LNCAP (cell line): ENCODE results near the gene LACTB.

Source experiments
- TF ChIP-seq, protein P1 (sequence below): fragments of 450-650 bp; IDR thresholded peaks from 2 replicates; pipeline ENCODE4 v1.5.1; 2017; ENCODE audit warnings: mild to moderate bottlenecking

Gene LACTB

DNA sequence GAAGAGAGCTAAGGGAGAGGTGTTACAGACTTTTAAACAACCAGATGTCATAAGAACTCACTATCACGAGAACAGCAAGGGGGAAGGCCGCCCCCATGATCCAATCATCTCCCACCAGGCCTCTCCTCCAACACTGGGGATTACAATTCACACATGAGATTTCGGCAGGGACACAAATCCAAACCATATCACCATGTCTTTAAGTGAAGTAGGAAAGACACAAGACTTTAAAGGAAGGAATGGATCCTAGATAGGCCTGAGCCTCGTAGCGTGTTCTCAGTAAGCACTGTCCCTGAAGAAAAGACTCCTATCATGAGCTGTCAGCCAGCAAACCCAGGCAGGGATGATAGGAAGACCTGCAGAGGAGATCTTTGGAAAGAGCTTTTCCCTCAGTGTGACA is 50.7 kb downstream of the LACTB start:
- TF ChIP-seq, protein P1, sequence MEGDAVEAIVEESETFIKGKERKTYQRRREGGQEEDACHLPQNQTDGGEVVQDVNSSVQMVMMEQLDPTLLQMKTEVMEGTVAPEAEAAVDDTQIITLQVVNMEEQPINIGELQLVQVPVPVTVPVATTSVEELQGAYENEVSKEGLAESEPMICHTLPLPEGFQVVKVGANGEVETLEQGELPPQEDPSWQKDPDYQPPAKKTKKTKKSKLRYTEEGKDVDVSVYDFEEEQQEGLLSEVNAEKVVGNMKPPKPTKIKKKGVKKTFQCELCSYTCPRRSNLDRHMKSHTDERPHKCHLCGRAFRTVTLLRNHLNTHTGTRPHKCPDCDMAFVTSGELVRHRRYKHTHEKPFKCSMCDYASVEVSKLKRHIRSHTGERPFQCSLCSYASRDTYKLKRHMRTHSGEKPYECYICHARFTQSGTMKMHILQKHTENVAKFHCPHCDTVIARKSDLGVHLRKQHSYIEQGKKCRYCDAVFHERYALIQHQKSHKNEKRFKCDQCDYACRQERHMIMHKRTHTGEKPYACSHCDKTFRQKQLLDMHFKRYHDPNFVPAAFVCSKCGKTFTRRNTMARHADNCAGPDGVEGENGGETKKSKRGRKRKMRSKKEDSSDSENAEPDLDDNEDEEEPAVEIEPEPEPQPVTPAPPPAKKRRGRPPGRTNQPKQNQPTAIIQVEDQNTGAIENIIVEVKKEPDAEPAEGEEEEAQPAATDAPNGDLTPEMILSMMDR = no peak

DNA sequence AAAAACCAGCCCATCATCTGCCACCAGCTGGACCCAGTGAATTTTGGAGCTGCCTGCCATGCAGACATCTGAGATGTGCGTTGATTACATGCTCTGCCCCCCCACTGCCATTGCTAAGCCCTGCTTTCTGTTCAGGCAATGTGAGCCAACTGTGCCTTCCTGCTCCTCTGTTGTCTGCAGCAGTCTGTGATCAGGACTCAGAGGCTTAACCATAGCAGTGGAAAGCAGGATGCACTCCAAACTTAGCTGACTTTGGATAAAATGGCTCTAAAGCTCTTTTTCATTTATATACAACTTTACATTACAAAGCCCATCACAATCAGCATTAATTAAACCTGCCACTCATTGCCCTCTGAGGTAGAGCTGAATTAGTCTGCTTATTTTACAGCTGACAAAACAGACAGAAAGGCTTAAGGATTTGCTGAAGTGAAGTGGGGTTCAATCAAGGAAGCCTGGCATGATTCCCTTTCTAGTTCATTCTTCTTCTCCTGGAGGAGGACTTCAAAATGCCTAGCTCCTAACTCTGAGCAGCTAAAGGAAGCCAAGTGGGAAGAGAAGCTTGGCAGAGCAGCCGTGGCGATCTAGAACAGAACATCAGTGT is 51.3 kb downstream of the LACTB start:
- TF ChIP-seq, protein P1 = no peak

DNA sequence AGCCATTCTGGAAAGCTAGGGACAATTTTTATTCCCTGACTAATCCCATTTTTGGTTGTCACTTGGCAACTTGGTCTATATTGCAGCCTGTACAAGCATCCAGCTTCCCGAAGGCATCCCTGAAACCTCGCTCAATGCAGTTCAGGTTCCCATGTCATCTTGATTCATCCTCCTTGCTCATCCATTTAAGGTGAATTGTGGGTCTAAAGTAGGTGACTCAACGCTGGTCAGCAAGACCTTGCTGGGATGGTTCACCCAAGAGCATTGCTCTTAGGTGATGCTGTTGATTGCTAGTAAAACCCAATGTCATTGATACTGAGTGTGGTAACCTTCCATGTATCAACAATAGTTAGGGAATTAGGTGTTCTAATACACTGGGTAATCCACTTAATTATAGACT is 54.6 kb downstream of the LACTB start:
- TF ChIP-seq, protein P1 = no peak

- TF ChIP-seq, protein P1 = no peak
These were observed 56.4 kb downstream of the LACTB start for GRCh38 chr15:63178034-63178433.

- TF ChIP-seq, protein P1 = no peak
These were observed 59.1 kb downstream of the LACTB start for GRCh38 chr15:63180746-63181145.

GRCh38 chr15:63181648-63182047 is 60.0 kb downstream of the LACTB start:
- TF ChIP-seq, protein P1 = no peak

- TF ChIP-seq, protein P1 = no peak
These were observed 63.5 kb downstream of the LACTB start for GRCh38 chr15:63185206-63185605.

- TF ChIP-seq, protein P1 = no peak
These were observed 64.4 kb downstream of the LACTB start for GRCh38 chr15:63186065-63186464.
